Measurements from ENCODE around the gene ZNF747. TPM values are rescaled to one million over a fixed set of nuclear protein-coding genes. Genes with fewer than 3 reads are reported as not detected.

The ZNF747 gene
- total RNA-seq, 1 experiment from 2014 or later: 12.3 TPM

DNA sequence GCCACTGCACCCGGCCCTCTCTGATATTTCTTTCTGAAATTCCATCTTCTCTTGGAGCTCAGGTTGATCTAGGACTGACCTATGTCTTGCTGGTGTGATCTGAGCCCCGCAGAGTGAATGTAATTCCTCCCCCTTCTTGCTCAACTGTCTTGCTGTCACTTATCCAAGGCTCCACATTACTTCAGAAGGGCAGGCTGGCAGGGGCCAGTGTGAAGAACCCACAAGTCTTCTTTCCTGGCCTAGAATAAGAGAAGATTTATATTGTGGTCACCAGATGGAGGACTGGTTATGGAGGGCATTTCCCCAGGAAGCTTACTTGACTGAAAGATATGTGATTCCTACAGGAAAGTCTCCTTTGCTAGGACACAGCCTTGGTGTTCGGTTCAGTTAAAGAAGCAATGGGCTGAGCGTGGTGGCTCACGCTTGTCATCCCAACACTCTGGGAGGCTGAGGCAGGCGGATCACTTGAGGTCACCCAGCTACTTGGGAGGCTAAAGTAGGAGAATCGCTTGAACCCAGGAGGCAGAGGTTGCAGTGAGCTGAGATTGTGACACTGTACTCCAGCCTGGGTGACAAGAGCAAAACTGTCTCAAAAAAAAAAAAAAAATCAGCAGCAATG lies 48.7 kb downstream of the ZNF747 start:
- CTCF ChIA-PET: no interaction called here
- no TSS peak for BruUV-seq (replicated peaks)
- H3K4me3 Mint-ChIP-seq (ENCODE audit: low read depth, unreplicated experiment): no peak overlapping the region
- H3K27ac Mint-ChIP-seq (ENCODE audit: unreplicated experiment): no peak overlapping the region
- H3K27me3 Mint-ChIP-seq (ENCODE audit: unreplicated experiment): peaks cover 15% of the 10 kb centered on the region
- no peaks in the 10 kb centered on the region for H3K9me3 Mint-ChIP-seq (ENCODE audit: low read depth, unreplicated experiment)
- H3K4me1 Mint-ChIP-seq (ENCODE audit: low read depth, unreplicated experiment): peaks cover 15% of the 10 kb centered on the region
- DNase-seq: no peak
- no peaks in the 10 kb centered on the region for H3K36me3 Mint-ChIP-seq (ENCODE audit: insufficient read depth, unreplicated experiment)
- intact Hi-C loops (cut with micrococcal nuclease; ENCODE audit: unreplicated experiment): no loop called here
- TF ChIP-seq, protein P1, sequence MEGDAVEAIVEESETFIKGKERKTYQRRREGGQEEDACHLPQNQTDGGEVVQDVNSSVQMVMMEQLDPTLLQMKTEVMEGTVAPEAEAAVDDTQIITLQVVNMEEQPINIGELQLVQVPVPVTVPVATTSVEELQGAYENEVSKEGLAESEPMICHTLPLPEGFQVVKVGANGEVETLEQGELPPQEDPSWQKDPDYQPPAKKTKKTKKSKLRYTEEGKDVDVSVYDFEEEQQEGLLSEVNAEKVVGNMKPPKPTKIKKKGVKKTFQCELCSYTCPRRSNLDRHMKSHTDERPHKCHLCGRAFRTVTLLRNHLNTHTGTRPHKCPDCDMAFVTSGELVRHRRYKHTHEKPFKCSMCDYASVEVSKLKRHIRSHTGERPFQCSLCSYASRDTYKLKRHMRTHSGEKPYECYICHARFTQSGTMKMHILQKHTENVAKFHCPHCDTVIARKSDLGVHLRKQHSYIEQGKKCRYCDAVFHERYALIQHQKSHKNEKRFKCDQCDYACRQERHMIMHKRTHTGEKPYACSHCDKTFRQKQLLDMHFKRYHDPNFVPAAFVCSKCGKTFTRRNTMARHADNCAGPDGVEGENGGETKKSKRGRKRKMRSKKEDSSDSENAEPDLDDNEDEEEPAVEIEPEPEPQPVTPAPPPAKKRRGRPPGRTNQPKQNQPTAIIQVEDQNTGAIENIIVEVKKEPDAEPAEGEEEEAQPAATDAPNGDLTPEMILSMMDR (IDR thresholded peaks at IDR 0.05; ENCODE audit: unreplicated experiment): no peak

DNA sequence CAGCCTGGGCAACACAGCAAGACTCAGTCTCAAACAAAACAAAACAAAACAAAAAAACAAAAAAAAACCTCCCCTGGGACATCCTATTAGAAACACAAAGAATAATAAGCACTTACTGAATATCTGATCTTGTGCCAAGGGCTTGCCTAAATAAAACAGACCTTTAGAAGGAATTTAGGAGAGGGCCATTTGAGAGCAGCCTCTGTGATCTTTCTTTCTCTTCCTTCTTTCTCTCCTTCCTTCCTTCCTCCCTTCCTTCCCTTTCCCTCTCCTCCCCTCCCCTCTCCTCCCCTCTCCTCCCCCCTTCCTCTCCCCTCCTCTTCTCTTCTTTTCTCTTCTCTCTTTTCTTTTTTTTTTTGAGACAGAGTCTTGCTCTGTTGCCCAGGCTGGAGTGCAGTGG lies 49.8 kb downstream of the ZNF747 start:
- Mint-ChIP-seq H3K4me1 (ENCODE audit: low read depth, unreplicated experiment) (peaks cover 15% of the 10 kb centered on the region), H3K9me3 (ENCODE audit: low read depth, unreplicated experiment) (no peaks in the 10 kb centered on the region), H3K27ac (ENCODE audit: unreplicated experiment) (no peak overlapping the region), H3K4me3 (ENCODE audit: low read depth, unreplicated experiment) (no peak overlapping the region), H3K27me3 (ENCODE audit: unreplicated experiment) (peaks cover 23% of the 10 kb centered on the region), H3K36me3 (ENCODE audit: insufficient read depth, unreplicated experiment) (no peaks in the 10 kb centered on the region)
- CTCF ChIA-PET: interaction anchor here (0.6 kb wide), 1 partner anchor 26 kb away, joined by 3 read pairs; no protein-coding TSS in a partner anchor
- intact Hi-C loops (cut with micrococcal nuclease; ENCODE audit: unreplicated experiment): no loop called here
- no TSS peak for BruUV-seq (replicated peaks)
- TF ChIP-seq, protein P1 (IDR thresholded peaks at IDR 0.05; ENCODE audit: unreplicated experiment): no peak
- DNase-seq: no peak

DNA sequence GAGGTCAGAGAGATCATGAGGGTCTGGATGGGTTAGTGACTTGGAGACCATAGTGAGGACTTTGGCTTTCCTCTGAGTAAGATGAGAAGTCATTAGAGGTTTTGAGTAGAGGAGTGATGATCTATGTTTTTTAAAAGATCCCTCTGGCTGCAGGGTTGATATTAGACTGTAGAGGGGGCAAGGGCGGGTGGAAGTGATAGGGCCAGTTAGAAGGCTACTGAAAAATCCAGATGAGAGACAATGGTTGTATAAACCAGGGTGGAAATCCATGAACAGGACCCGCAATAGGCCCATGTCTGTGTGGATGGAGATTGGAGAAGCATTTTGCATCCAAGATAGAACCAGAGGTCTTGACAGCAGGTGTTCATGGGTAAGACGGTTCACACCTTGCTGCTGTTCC lies 52.3 kb downstream of the ZNF747 start:
- DNase-seq: peak; percentile 13
- intact Hi-C loops (cut with micrococcal nuclease; ENCODE audit: unreplicated experiment): no loop called here
- no peaks in the 10 kb centered on the region for H3K36me3 Mint-ChIP-seq (ENCODE audit: insufficient read depth, unreplicated experiment)
- no peak overlapping the region for H3K4me3 Mint-ChIP-seq (ENCODE audit: low read depth, unreplicated experiment)
- no peak overlapping the region for H3K27ac Mint-ChIP-seq (ENCODE audit: unreplicated experiment)
- no peaks in the 10 kb centered on the region for H3K4me1 Mint-ChIP-seq (ENCODE audit: low read depth, unreplicated experiment)
- H3K9me3 Mint-ChIP-seq (ENCODE audit: low read depth, unreplicated experiment): no peaks in the 10 kb centered on the region
- TF ChIP-seq, protein P1 (IDR thresholded peaks at IDR 0.05; ENCODE audit: unreplicated experiment): no peak
- CTCF ChIA-PET: interaction anchor here (1.0 kb wide), 1 partner anchor 10 kb away, joined by 3 read pairs; no protein-coding TSS in a partner anchor
- H3K27me3 Mint-ChIP-seq (ENCODE audit: unreplicated experiment): peaks cover 45% of the 10 kb centered on the region
- BruUV-seq (replicated peaks): no TSS peak

DNA sequence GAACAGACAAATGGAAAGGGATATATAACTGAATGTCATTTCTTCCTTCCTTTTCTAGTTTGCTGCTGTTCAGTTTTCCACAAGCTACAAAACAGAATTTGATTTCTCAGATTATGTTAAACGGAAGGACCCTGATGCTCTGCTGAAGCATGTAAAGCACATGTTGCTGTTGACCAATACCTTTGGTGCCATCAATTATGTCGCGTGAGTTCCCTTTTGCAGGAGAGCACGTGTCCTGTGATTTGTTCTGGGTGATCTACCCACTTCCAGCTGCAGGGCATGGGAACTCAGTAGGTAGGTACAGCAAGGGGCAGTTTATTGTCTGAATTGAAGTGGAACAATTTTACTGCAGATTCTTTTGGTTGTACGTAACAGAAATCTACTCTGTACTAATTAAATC lies 53.3 kb downstream of the ZNF747 start:
- no peak overlapping the region for H3K27ac Mint-ChIP-seq (ENCODE audit: unreplicated experiment)
- intact Hi-C loops (cut with micrococcal nuclease; ENCODE audit: unreplicated experiment): no loop called here
- no peaks in the 10 kb centered on the region for H3K4me1 Mint-ChIP-seq (ENCODE audit: low read depth, unreplicated experiment)
- TF ChIP-seq, protein P1 (IDR thresholded peaks at IDR 0.05; ENCODE audit: unreplicated experiment): no peak
- no peak overlapping the region for H3K4me3 Mint-ChIP-seq (ENCODE audit: low read depth, unreplicated experiment)
- H3K27me3 Mint-ChIP-seq (ENCODE audit: unreplicated experiment): peaks cover 52% of the 10 kb centered on the region
- CTCF ChIA-PET: interaction anchor here (1.0 kb wide), 1 partner anchor 11 kb away, joined by 3 read pairs; no protein-coding TSS in a partner anchor
- no peak for DNase-seq
- H3K36me3 Mint-ChIP-seq (ENCODE audit: insufficient read depth, unreplicated experiment): no peaks in the 10 kb centered on the region
- no peaks in the 10 kb centered on the region for H3K9me3 Mint-ChIP-seq (ENCODE audit: low read depth, unreplicated experiment)
- no TSS peak for BruUV-seq (replicated peaks)

Small RNAs within 50 kb of the gene (microRNA-seq; reads per million reads assigned to microRNA genes)
- gene MIR4518: not detected

Other genes starting within 250 kb of the ZNF747 start
- 65.8 and 82.6 TPM in 2 replicates for gene CD2BP2, start 179.6 kb downstream of the ZNF747 start, total RNA-seq (2022)
- 66.4 and 69.5 TPM in 2 replicates for gene TBC1D10B, start 164.4 kb downstream of the ZNF747 start, total RNA-seq (2022)
- gene MYL11, start 160.1 kb downstream of the ZNF747 start, total RNA-seq (2022): not detected in 2 replicates
- gene SEPTIN1, start 152.3 kb downstream of the ZNF747 start, total RNA-seq (2022): 1.5 and 1.9 TPM in 2 replicates
- gene ZNF48, start 139.4 kb downstream of the ZNF747 start, total RNA-seq (2022): 21.2 and 24.8 TPM in 2 replicates
- gene ZNF771, start 127.3 kb downstream of the ZNF747 start, total RNA-seq (2022): 11.3 and 12.2 TPM in 2 replicates
- 120 and 124 TPM in 2 replicates for gene DCTPP1, start 104.8 kb downstream of the ZNF747 start, total RNA-seq (2022)
- gene SEPHS2, start 89.0 kb downstream of the ZNF747 start, total RNA-seq (2022): 85.0 and 109 TPM in 2 replicates
- not detected in 2 replicates for gene ITGAL, start 62.1 kb downstream of the ZNF747 start, total RNA-seq (2022)
- 40.8 and 42.6 TPM in 2 replicates for gene ZNF768, start 8.3 kb downstream of the ZNF747 start, total RNA-seq (2022)
- gene ZNF764, start 23.5 kb upstream of the ZNF747 start, total RNA-seq (2022): 16.5 and 16.7 TPM in 2 replicates
- 11.8 and 13.5 TPM in 2 replicates for gene ZNF688, start 36.9 kb upstream of the ZNF747 start, total RNA-seq (2022)
- 22.2 and 22.9 TPM in 2 replicates for gene ZNF785, start 50.8 kb upstream of the ZNF747 start, total RNA-seq (2022)
- 10.4 and 14.1 TPM in 2 replicates for gene ZNF689, start 75.5 kb upstream of the ZNF747 start, total RNA-seq (2022)
- gene PRR14, start 116.1 kb upstream of the ZNF747 start, total RNA-seq (2022): 47.4 and 59.4 TPM in 2 replicates
- 113 and 114 TPM in 2 replicates for gene FBRS, start 123.6 kb upstream of the ZNF747 start, total RNA-seq (2022)
- 84.6 and 90.8 TPM in 2 replicates for gene SRCAP, start 164.3 kb upstream of the ZNF747 start, total RNA-seq (2022)
- 66.7 and 72.8 TPM in 2 replicates for gene PHKG2, start 213.6 kb upstream of the ZNF747 start, total RNA-seq (2022)
- 13.7 and 13.8 TPM in 2 replicates for gene CFAP119, start 227.2 kb upstream of the ZNF747 start, total RNA-seq (2022)
- gene RNF40, start 227.5 kb upstream of the ZNF747 start, total RNA-seq (2022): 130 and 136 TPM in 2 replicates

Measured in Calu3 (cell line).